PFSK-1 (cell line): ENCODE results near the gene SCAF4.

Source experiments
- POLR2AphosphoS5 ChIP-seq: IDR thresholded peaks from 2 replicates; pipeline ENCODE4 v1.6.1; 2012; ENCODE audit warnings: low read depth, mild to moderate bottlenecking, control low read depth, low read length, moderate library complexity
- REST ChIP-seq, 2 experiments: IDR thresholded peaks; 2 replicates each; pipeline versions ENCODE4 v1.6.1 to v1.8.0; 2011 to 2012; ENCODE audit warnings: low read depth in 2 of 2, low read length in 2 of 2, control low read depth in 1 of 2, inconsistent platforms in 1 of 2, mild to moderate bottlenecking in 1 of 2, moderate library complexity in 1 of 2; ENCODE audit not compliant: insufficient read depth in 1 of 2
- SIN3A ChIP-seq: IDR thresholded peaks from 2 replicates; pipeline ENCODE4 v1.6.1; 2012; ENCODE audit warnings: mild to moderate bottlenecking, low read length, moderate library complexity, borderline replicate concordance; ENCODE audit not compliant: insufficient read depth
- TAF1 ChIP-seq: IDR thresholded peaks from 2 replicates; pipeline ENCODE4 v1.6.1; 2012; ENCODE audit warnings: low read length, control low read depth, borderline replicate concordance; ENCODE audit not compliant: insufficient read depth

GRCh38 chr21:31728191-31728590 lies 3.7 kb downstream of the SCAF4 start:
- no peak for TF ChIP-seq POLR2AphosphoS5
- TF ChIP-seq TAF1: no peak
- TF ChIP-seq REST (IDR thresholded peaks at IDR 0.05; ENCODE audit: insufficient read depth in 1 of 2, low read depth in 2 of 2, low read length in 2 of 2): no peak
- no peak for TF ChIP-seq SIN3A
